H1 (cell line): ENCODE results near the gene C17orf114.

Experiments
- EP300 ChIP-seq, 2 experiments: IDR thresholded peaks; 1 replicate in 1 of 2; 2 replicates in 1 of 2; pipeline ENCODE4 v1.6.1; 2011 to 2012; ENCODE audit warnings: low read depth in 2 of 2, low read length in 2 of 2, mild to moderate bottlenecking in 2 of 2, borderline replicate concordance in 1 of 2, inconsistent platforms in 1 of 2, moderate library complexity in 1 of 2
- KDM4A ChIP-seq: IDR thresholded peaks from one replicate; pipeline ENCODE4 v1.7.1; 2012; ENCODE audit warnings: low read depth, mild to moderate bottlenecking, moderate library complexity, low read length, inconsistent platforms; ENCODE audit not compliant: severe bottlenecking
- POLR2A ChIP-seq, 2 experiments: IDR thresholded peaks; 1 replicate in 1 of 2; 2 replicates in 1 of 2; pipeline ENCODE4 v1.6.1; 2011; ENCODE audit warnings: low read depth in 2 of 2, low read length in 2 of 2, mild to moderate bottlenecking in 2 of 2; ENCODE audit errors: control extremely low read depth in 1 of 2
- RAD21 ChIP-seq, 2 experiments: IDR thresholded peaks in 1 of 2; conservative IDR thresholded peaks in 1 of 2; 2 replicates each; pipeline ENCODE4 v1.6.1; 2011; ENCODE audit warnings: low read depth in 2 of 2, low read length in 2 of 2, improper control_type of control experiment in 1 of 2, inconsistent platforms in 1 of 2, mild to moderate bottlenecking in 1 of 2, moderate library complexity in 1 of 2
- SIX5 ChIP-seq: IDR thresholded peaks from 2 replicates; pipeline ENCODE4 v1.6.1; 2011; ENCODE audit warnings: mild to moderate bottlenecking, low read depth, low read length
- SP1 ChIP-seq: IDR thresholded peaks from 2 replicates; pipeline ENCODE4 v1.6.1; 2011; ENCODE audit warnings: low read depth, low read length
- SUZ12 ChIP-seq: fragments of 200-600 bp; sonication (generic); IDR thresholded peaks from 2 replicates; pipeline ENCODE4 v1.6.1; 2012; ENCODE audit warnings: mild to moderate bottlenecking, inconsistent platforms, low read length, moderate library complexity, mixed read lengths
- TF ChIP-seq, protein P1 (sequence below): IDR thresholded peaks from 2 replicates; pipeline ENCODE4 v1.6.1; 2012; ENCODE audit warnings: low read length, inconsistent platforms

C17orf114 gene

DNA sequence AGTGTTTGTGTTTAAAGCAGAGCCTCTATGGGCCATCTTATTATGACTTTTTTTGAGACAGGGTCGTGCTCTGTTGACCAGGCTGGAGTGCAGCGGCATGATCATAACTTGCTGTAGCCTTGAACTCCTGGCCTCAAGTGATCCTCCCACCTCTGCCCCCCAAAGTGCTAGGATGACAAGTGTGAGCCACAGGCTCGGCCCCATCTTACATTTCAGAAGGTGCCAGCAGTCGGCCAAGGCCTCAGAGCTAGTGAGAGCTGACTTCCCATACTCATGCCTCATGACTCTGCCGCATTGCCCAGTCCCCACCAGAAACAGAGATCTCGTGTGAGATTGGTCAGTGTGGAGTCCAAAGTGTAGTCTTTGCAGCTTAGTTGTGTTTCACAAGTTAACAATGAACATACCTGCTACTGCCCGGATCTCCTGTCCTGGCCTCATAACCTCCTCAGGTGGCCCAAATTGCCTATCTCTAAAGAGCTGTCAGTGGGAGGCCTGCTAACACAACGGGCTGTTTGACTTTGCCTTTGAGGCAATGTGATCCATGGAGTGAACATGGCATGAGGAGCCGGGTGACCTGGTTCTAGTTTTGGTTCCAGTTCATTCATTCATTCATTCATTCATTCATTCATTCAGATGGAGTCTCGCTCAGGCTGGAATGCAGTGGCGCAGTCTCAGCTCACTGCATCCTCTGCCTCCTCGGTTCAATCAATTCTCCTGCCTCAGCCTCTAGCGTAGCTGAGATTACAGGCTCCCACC lies 44.7 kb upstream of the C17orf114 start (continued):
- TF ChIP-seq, protein P1, sequence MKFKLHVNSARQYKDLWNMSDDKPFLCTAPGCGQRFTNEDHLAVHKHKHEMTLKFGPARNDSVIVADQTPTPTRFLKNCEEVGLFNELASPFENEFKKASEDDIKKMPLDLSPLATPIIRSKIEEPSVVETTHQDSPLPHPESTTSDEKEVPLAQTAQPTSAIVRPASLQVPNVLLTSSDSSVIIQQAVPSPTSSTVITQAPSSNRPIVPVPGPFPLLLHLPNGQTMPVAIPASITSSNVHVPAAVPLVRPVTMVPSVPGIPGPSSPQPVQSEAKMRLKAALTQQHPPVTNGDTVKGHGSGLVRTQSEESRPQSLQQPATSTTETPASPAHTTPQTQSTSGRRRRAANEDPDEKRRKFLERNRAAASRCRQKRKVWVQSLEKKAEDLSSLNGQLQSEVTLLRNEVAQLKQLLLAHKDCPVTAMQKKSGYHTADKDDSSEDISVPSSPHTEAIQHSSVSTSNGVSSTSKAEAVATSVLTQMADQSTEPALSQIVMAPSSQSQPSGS = no peak
- TF ChIP-seq SP1 (no peak), SIX5 (no peak), SUZ12 (no peak), POLR2A (IDR thresholded peaks at IDR 0.05; ENCODE audit: control extremely low read depth in 1 of 2, low read depth in 2 of 2, low read length in 2 of 2) (no peak), RAD21 (IDR thresholded peaks at IDR 0.05 in 1 of 2, conservative IDR thresholded peaks at IDR 0.05 in 1 of 2; ENCODE audit: low read depth in 2 of 2, low read length in 2 of 2) (no peak), EP300 (IDR thresholded peaks at IDR 0.05; ENCODE audit: borderline replicate concordance in 1 of 2, low read depth in 2 of 2, low read length in 2 of 2) (no peak), KDM4A (no peak)
